Measurements from ENCODE around the gene DNM3.

The DNM3 gene

GRCh38 chr1:172272087-172272486 is 430.8 kb downstream of the DNM3 start:
- no peaks in the 10 kb centered on the region for H3K27me3 ChIP-seq
- H3K4me1 ChIP-seq (ENCODE audit: control insufficient read depth in 1 of 2, insufficient read depth in 1 of 2, low read depth in 1 of 2, low read length in 1 of 2): no peaks in the 10 kb centered on the region
- H3K36me3 ChIP-seq: no peaks in the 10 kb centered on the region
- H3K27ac ChIP-seq: no peak overlapping the region
- no peaks in the 10 kb centered on the region for H3K9me3 ChIP-seq
- H3K4me3 ChIP-seq (ENCODE audit: low read depth in 1 of 2, low read length in 1 of 2): no peak overlapping the region
- no peak for TF ChIP-seq CTCF (IDR thresholded peaks at IDR 0.05)

- TF ChIP-seq CTCF (IDR thresholded peaks at IDR 0.05): no peak
- H3K27ac ChIP-seq: no peak overlapping the region
- no peaks in the 10 kb centered on the region for H3K27me3 ChIP-seq
- no peaks in the 10 kb centered on the region for H3K4me1 ChIP-seq (ENCODE audit: control insufficient read depth in 1 of 2, insufficient read depth in 1 of 2, low read depth in 1 of 2, low read length in 1 of 2)
- no peak overlapping the region for H3K4me3 ChIP-seq (ENCODE audit: low read depth in 1 of 2, low read length in 1 of 2)
- H3K36me3 ChIP-seq: no peaks in the 10 kb centered on the region
- no peaks in the 10 kb centered on the region for H3K9me3 ChIP-seq
These were observed 432.5 kb downstream of the DNM3 start for GRCh38 chr1:172273647-172274396.

DNA sequence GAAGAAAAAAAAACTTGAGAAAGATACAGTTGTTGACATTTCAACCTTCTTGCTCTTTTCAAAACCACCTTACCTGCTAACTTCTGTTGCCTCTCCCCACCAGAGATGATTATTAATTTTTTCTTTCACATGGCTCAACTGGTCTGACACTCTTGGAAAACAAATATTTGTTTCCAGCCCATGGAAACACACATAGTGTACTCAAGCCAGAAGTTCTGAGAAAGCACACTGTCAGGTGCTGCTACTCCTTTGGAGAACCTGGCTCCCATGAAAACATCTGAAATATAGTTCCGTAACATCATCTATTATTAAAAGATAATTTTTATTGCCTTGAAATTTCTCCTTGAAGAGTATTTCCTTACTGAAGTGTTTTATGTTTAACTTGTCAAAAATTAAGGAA is 434.2 kb downstream of the DNM3 start:
- no peak for TF ChIP-seq CTCF (IDR thresholded peaks at IDR 0.05)
- Histone ChIP-seq H3K4me3 (ENCODE audit: low read depth in 1 of 2, low read length in 1 of 2) (no peak overlapping the region), H3K4me1 (ENCODE audit: control insufficient read depth in 1 of 2, insufficient read depth in 1 of 2, low read depth in 1 of 2, low read length in 1 of 2) (no peaks in the 10 kb centered on the region), H3K36me3 (no peaks in the 10 kb centered on the region), H3K9me3 (no peaks in the 10 kb centered on the region), H3K27me3 (no peaks in the 10 kb centered on the region), H3K27ac (no peak overlapping the region)

GRCh38 chr1:172276120-172276818 is 435.0 kb downstream of the DNM3 start:
- TF ChIP-seq CTCF (IDR thresholded peaks at IDR 0.05): no peak
- Histone ChIP-seq H3K4me3 (ENCODE audit: low read depth in 1 of 2, low read length in 1 of 2) (no peak overlapping the region), H3K27me3 (no peaks in the 10 kb centered on the region), H3K9me3 (no peaks in the 10 kb centered on the region), H3K36me3 (no peaks in the 10 kb centered on the region), H3K4me1 (ENCODE audit: control insufficient read depth in 1 of 2, insufficient read depth in 1 of 2, low read depth in 1 of 2, low read length in 1 of 2) (no peaks in the 10 kb centered on the region), H3K27ac (no peak overlapping the region)

GRCh38 chr1:172277275-172277674 is 436.0 kb downstream of the DNM3 start:
- Histone ChIP-seq H3K27me3 (no peaks in the 10 kb centered on the region), H3K36me3 (no peaks in the 10 kb centered on the region), H3K27ac (no peak overlapping the region), H3K9me3 (no peaks in the 10 kb centered on the region), H3K4me3 (ENCODE audit: low read depth in 1 of 2, low read length in 1 of 2) (no peak overlapping the region), H3K4me1 (ENCODE audit: control insufficient read depth in 1 of 2, insufficient read depth in 1 of 2, low read depth in 1 of 2, low read length in 1 of 2) (no peaks in the 10 kb centered on the region)
- TF ChIP-seq CTCF (IDR thresholded peaks at IDR 0.05): no peak

All from neutrophil (primary cell).